NCI-H345 treated with DMSO at 0.1 percent for 48 hours (cell line): ENCODE measurements around the gene CAPN5.
"Not testable (repeated sequence)": the region's sequence is repeated elsewhere in the genome, so short reads cannot be mapped to it uniquely, and the experiment has no call there.

ENCODE experiments used
- DNase-seq: peaks from one replicate; lab custom pipeline; 2025; ENCODE audit not compliant: unreplicated experiment; lab: John Stamatoyannopoulos, UW

Gene CAPN5

GRCh38 chr11:77095551-77096490 is 29.1 kb downstream of the CAPN5 start:
- DNase-seq: no peak

GRCh38 chr11:77096591-77097019 is 29.8 kb downstream of the CAPN5 start:
- no peak for DNase-seq

DNA sequence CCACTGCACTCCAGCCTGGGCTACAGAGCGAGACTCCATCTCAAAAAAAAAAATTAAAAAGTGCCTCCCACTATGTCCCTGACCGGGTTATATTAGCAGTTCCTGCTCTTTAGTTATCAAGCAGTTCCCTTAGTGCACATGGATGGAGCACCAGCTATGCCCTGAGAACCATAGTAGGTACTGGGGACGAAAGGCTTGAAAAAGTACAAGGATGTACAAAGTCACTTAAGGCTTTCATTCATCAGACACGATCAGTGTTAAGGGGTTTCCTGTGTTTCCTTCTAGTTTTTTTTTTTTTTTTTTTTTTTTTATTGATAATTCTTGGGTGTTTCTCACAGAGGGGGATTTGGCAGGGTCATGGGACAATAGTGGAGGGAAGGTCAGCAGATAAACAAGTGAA is 30.4 kb downstream of the CAPN5 start:
- DNase-seq: not testable (repeated sequence)

DNA sequence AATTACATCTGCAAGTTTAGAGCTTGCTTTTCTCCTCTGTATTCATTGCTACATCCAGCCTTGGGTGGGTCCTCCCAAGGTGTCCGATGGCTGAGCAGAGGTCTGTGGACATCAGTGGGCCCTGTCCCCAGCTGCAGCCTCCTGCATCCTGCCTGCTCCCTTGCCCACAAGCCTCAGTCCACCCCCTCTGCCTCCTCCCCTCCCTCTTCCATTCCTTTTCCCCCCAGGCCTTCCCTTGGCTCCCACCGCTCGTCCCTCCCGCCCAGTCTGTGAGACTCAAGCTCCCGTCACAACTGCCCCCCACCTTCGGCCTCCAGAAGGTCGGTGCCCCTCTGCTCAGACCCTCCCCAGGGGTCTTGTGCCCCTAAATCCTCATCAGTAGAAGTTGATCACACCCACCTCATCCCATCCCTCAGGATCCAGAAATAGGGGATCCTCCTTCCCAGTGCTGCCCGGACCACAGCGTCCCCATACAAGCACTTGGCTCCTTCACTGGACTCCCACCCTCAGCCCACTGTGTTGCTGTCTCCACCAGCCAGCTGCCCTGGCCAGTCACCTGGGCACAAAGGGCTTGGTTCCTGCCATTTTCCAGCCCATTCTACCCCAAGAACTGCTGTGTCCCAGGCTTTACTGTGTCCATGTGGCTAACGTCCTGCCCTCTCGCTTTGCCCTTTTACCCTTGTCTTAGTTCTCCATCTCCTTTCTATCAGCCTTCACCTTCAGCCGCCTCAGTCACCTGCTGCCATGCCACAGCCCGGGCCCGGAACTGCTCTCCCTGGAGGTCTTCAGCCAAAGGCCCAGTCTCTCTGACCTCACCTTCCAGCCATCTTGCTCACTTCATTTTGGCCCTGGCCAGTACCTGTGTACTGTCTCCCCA is 33.6 kb downstream of the CAPN5 start:
- DNase-seq: no peak

DNA sequence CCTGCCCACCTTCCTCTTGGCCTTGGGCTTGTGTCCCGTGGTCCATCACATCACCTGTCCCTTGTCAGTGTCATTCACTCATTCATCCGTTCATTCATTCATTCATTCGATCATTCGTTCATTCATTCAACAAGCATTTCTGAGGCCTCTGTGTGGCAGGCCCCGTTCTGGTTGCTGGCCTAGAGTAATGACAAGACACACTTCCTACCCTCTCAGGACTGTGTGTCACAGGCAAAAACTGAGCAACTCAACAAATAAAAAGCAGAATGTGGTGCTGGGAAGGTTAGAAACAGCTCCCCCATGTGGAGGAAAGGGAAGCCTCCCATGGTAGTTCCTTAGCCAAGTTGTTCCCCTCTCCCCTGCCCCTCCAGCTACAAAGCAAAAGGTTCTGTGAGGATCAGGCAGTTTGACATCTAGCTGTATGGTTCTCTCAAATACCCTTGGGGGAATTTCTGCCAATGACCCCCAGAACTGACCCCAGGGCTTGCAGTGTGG is 34.3 kb downstream of the CAPN5 start:
- no peak for DNase-seq

DNA sequence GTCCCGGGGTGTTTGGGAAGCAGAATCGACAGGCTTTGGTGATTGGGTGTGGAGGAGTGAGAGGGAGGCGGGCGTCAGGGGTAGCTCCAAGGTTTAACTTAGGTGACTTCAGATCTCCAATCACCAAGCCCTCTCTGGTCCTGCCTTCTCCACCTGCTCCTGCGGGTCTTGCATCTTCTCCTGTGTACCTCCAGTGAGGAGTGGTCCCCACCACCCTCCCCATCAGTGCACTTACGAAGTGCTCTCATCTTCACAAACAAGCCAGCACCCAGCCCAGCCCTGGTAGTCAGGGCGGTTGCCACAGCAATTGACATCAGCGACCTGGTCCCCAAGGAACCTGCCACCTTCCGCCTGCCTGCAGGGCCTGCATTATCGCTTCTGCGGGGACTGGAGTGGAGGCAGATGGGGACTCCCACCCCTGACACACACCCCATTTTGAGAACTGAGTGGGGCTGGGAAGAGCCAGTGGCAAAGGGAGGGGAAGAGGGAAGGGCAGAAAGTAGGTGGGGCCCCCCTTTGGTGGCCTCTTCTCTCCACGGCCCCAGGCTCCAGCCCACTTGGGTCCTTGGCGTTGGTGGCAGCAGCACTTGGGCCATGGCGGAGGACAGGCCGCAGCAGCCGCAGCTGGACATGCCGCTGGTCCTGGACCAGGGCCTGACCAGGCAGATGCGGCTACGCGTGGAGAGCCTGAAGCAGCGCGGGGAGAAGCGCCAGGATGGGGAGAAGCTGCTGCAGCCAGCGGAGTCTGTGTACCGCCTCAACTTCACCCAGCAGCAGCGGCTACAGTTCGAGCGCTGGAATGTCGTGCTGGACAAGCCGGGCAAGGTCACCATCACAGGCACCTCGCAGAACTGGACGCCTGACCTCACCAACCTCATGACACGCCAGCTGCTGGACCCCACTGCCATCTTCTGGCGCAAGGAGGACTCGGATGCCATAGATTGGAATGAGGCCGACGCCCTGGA is 35.8 kb downstream of the CAPN5 start, which contains the start of gene OMP:
TSS of gene OMP (plus strand) at position 595 of the 965 bp plus-strand sequence. CDS start at position 595, 0 bp downstream.
- no peak for DNase-seq

- DNase-seq: no peak
Measured at GRCh38 chr11:77103319-77103718, 36.5 kb downstream of the CAPN5 start.

DNA sequence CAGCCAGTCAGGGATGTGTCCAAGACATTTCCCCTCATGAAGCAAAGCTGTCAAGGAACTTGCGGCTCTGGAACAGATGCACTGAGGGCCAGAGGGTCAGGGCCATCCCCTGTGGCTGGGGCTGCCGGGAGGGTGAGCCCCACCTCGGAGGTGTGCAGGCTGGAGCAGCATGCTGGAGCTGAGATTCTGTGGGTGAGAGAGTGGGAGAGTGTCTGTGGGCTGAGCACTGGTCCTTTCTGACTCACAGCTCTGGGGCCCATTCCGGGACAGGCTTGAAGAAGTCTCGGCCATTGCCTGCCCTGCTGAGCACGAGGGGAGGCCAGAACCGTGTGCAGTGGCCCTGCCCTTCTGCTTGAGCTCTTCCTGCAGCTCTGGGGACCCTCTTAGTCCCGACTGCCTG is 38.0 kb downstream of the CAPN5 start:
- DNase-seq: no peak

DNA sequence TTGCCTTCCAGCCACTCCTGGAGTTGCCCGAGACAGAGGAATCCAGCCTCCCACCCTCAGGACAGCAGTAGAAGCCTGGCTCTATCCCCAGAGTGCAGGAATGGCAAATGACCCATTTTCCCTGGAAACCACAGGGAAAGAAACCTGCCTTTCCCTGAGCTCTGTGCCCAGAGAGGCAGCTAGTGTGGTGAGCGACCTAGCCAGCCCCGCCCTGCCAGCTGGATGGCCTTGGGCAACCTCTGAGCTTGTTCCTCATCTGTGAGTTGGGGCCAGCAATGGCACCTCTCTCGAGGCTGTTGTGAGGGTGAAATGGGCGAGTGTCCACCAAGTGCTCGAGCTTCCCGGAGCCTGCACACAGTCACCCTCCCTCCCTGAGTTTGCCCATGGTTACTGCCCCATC is 39.5 kb downstream of the CAPN5 start:
- DNase-seq: no peak

DNA sequence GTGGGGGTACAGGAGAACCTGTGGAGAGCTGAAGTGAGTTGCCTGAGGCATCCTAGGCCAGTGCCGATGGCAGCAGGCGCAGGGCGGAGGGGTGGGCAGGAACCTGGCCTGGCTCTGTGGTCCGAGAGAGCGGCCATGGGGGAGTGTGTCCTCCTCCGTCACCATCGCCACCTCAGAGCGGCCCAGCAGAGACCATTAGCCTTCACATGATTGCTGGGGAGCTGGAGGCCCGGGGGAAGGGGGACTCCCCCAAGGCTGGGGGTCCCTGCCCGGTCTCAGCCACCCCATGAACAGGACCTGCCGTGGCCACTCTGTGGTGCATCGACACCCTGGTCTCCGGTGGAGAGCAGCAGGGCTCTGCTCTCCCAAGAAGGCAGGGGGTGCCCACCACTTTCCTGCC is 40.0 kb downstream of the CAPN5 start:
- DNase-seq: no peak

DNA sequence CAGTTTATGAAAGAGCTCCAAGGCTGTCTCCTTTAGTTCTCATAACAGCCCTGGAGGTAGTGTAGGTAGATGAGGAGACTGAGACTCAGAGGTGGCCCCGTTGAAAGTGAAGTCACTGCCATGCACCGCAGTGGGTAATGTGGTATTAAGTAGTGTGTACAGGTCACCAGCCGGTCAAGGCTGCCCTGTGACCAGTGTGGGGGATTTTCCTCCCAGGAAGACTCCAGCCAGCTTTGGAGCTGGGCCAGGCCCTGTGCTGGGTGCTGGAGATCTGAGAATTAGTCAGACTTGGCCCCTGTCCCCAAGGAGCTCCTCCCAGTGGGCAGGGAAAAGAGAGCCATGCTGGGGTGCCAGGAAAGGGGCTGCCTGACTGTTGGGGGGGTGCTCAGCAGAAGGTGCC is 41.2 kb downstream of the CAPN5 start:
- DNase-seq: no peak

DNA sequence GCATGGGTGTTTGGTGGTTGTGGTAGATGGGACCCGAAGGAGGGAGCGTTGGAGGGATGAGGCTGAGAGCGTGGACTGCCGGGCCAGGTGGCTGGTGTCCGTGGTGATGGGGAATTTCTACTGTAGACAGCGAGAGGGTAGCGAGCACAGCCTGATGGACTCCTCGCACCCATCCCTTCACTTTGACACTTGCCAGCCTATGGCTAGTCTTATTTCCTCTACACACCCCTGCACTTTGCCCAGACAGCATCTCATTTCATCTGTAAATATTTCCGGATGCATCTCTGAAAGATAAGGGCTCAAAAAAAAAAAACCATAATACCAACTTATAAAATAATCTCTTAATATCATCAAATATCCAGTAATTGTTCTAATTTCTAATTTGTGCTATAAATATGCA is 41.7 kb downstream of the CAPN5 start:
- DNase-seq: no peak

GRCh38 chr11:77109236-77110019 is 42.7 kb downstream of the CAPN5 start:
- no peak for DNase-seq

DNA sequence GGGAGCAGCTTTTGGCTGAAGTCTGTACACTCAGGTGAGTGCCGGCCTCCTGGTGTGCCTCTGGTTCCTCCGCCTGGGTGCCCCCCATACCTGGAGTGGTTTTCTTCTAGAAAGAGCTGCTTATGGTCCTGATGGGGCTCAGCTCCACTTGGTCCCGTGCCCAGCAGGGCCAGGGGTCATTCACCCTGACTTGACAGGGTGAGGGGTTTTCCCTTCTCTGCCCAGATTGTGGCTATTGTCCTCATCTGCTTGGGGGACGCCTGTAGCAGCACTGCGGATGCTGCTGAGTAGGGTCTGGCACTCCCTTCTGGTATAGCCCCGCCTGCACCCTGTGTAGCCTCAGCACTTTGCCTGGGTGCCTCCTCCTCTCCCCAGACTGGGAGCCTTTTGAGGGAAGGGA is 44.1 kb downstream of the CAPN5 start:
- no peak for DNase-seq

- no peak for DNase-seq
Measured at GRCh38 chr11:77111277-77111676, 44.5 kb downstream of the CAPN5 start.

- DNase-seq: no peak
Measured at GRCh38 chr11:77111946-77112345, 45.2 kb downstream of the CAPN5 start.

DNA sequence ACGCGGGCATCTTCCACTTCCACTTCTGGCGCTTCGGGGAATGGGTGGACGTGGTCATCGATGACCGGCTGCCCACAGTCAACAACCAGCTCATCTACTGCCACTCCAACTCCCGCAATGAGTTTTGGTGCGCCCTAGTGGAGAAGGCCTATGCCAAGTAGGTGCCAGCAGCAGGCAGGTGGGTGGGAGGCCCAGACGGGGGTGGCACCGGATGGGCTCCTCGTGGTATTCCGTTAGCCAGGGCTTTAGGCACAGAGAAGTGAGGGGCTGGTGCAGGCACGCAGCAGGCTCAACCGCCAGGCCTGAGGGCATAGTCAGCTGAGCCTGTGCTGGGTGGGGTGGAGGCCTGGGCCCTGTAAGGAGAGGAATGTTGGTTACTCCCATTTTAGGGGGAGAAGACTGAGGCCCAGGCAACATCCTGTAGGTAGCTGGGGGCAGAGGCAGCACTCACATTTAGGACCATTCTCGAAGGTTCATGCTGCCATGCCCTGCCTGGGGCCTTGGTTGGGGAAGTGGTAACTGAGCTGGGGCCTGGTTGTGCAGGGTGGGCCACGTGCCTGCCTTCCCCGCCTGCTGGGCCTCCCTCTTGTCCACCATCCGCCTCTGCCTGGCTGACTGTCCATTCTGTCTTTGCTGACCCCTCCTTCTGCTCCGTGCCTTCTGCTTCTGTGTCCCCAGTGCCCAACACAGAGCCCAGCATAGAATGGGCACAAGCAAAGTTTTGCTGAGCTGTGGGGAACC is 46.0 kb downstream of the CAPN5 start:
- DNase-seq: no peak

- DNase-seq: no peak
Measured at GRCh38 chr11:77113382-77114088, 46.8 kb downstream of the CAPN5 start.
